Measurements from ENCODE around the gene TOB1. TPM values are rescaled to one million over a fixed set of nuclear protein-coding genes. Genes with fewer than 3 reads are reported as not detected.
"Not testable (repeated sequence)": the region's sequence is repeated elsewhere in the genome, so short reads cannot be mapped to it uniquely, and the experiment has no call there.

TOB1 gene
- total and polyA plus RNA-seq, 2 donors (not counting 1 experiment from before 2014, with no cell fraction given): 23.3 to 28.9 TPM

DNA sequence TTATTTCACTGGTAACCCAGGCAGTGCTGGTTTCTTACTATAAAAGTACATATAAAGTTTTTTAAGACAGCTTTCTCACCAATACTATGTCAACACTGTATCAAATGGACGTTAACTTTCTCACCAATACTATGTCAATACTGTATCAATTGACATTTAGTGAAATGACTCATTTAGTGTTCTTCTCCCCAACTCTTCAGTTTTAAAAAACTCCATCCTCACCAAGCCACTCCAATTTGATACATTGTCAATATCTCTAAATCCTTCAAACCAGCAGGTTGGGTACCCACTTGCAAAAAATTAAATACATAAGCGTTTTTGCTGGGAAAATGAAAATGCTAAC is 4.8 kb downstream of the TOB1 start:
- no peaks in the 10 kb centered on the region for H3K27me3 ChIP-seq (replicated peaks in 1 of 4; ENCODE audit: control extremely low read depth in 1 of 4, control insufficient read depth in 3 of 4, insufficient read depth in 4 of 4, low read length in 3 of 4)
- Mint-ChIP-seq H3K27me3 (no peaks in the 10 kb centered on the region), H3K4me1 (peaks cover 26% of the 10 kb centered on the region), H3K9me3 (ENCODE audit: insufficient read depth) (no peaks in the 10 kb centered on the region), H3K27ac (no peak overlapping the region), H3K4me3 (no peak overlapping the region)
- intact Hi-C loops (cut with micrococcal nuclease): no loop called here
- peaks cover 37% of the 10 kb centered on the region for H3K79me2 ChIP-seq (ENCODE audit: control insufficient read depth, insufficient read depth, low read length)
- H3K9ac ChIP-seq (ENCODE audit: low read length): no peak overlapping the region
- H3K27ac ChIP-seq (ENCODE audit: low read length in 2 of 2): no peak overlapping the region
- TF ChIP-seq EZH2 (IDR thresholded peaks at IDR 0.05; ENCODE audit: borderline replicate concordance, insufficient read depth, low read depth, low read length, poor library complexity, severe bottlenecking): no peak
- TF ChIP-seq, protein P1, sequence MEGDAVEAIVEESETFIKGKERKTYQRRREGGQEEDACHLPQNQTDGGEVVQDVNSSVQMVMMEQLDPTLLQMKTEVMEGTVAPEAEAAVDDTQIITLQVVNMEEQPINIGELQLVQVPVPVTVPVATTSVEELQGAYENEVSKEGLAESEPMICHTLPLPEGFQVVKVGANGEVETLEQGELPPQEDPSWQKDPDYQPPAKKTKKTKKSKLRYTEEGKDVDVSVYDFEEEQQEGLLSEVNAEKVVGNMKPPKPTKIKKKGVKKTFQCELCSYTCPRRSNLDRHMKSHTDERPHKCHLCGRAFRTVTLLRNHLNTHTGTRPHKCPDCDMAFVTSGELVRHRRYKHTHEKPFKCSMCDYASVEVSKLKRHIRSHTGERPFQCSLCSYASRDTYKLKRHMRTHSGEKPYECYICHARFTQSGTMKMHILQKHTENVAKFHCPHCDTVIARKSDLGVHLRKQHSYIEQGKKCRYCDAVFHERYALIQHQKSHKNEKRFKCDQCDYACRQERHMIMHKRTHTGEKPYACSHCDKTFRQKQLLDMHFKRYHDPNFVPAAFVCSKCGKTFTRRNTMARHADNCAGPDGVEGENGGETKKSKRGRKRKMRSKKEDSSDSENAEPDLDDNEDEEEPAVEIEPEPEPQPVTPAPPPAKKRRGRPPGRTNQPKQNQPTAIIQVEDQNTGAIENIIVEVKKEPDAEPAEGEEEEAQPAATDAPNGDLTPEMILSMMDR (IDR thresholded peaks at IDR 0.05): no peak
- H3K36me3 ChIP-seq (replicated peaks in 1 of 2; ENCODE audit: control extremely low read depth in 1 of 2, control insufficient read depth in 1 of 2, extremely low read depth in 1 of 2, insufficient read depth in 2 of 2, low read length in 1 of 2): peaks cover 5 to 12% of the 10 kb centered on the region in 2 experiments
- POLR2A ChIA-PET: no interaction called here
- peaks cover 6 to 9% of the 10 kb centered on the region in 2 donors for H3K4me1 ChIP-seq (ENCODE audit: control insufficient read depth in 2 of 2, insufficient read depth in 2 of 2, low read length in 2 of 2)
- no peak overlapping the region for H2AFZ ChIP-seq (ENCODE audit: insufficient read depth, low read depth, low read length, poor library complexity, severe bottlenecking)
- no peak for ATAC-seq (ENCODE audit: low read depth)
- CTCF ChIA-PET: interaction anchor here (0.6 to 9.4 kb wide), 4 partner anchors 10 to 1226 kb away, joined by 3 to 125 read pairs (median 4); no protein-coding TSS in a partner anchor
- no peak overlapping the region for H3K4me2 ChIP-seq (replicated peaks; ENCODE audit: low read depth, low read length, poor library complexity, severe bottlenecking)
- whole genome bisulfite sequencing (ENCODE audit: insufficient coverage): 100% methylated on average over 1 of the region's 2 CpGs
- no peaks in the 10 kb centered on the region for H4K20me1 ChIP-seq (ENCODE audit: control insufficient read depth, insufficient read depth, low read length, poor library complexity, severe bottlenecking)
- no peak for DNase-seq
- H3K4me3 ChIP-seq (ENCODE audit: control extremely low read depth in 1 of 5, extremely low read depth in 1 of 5, insufficient read depth in 1 of 5, low read depth in 2 of 5, low read length in 4 of 5): no peak overlapping the region
- no peaks in the 10 kb centered on the region for H3K9me3 ChIP-seq (ENCODE audit: control extremely low read depth in 1 of 3, control insufficient read depth in 2 of 3, insufficient read depth in 1 of 3, low read length in 2 of 3)

DNA sequence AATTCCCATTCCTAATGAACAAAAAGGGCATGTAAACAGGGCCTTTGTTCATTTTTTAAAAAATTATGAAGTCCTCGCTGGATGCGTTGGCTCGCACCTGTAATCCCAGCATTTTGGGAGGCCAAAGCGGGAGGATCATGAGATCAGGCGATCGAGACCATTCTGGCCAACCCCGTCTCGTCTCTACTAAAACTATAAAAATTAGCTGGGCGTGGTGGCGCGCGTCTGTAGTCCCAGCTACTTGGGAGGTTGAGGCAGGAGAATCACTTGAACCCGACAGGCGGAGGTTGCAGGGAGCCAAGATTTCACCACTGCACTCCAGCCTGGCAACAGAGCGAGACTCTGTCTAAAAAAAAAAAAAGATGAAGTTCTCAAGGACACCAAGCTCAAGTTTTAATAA is 6.4 kb downstream of the TOB1 start:
- H3K9me3 Mint-ChIP-seq (ENCODE audit: insufficient read depth); H3K4me3 ChIP-seq (ENCODE audit: control extremely low read depth in 1 of 5, extremely low read depth in 1 of 5, insufficient read depth in 1 of 5, low read depth in 2 of 5, low read length in 4 of 5); ATAC-seq (ENCODE audit: low read depth); H2AFZ ChIP-seq (ENCODE audit: insufficient read depth, low read depth, low read length, poor library complexity, severe bottlenecking); H3K27me3 ChIP-seq (replicated peaks in 1 of 4; ENCODE audit: control extremely low read depth in 1 of 4, control insufficient read depth in 3 of 4, insufficient read depth in 4 of 4, low read length in 3 of 4); H3K27ac ChIP-seq (ENCODE audit: low read length in 2 of 2); H3K4me2 ChIP-seq (replicated peaks; ENCODE audit: low read depth, low read length, poor library complexity, severe bottlenecking); H3K27me3 Mint-ChIP-seq; H3K4me3 Mint-ChIP-seq; H4K20me1 ChIP-seq (ENCODE audit: control insufficient read depth, insufficient read depth, low read length, poor library complexity, severe bottlenecking); H3K9me3 ChIP-seq (ENCODE audit: control extremely low read depth in 1 of 3, control insufficient read depth in 2 of 3, insufficient read depth in 1 of 3, low read length in 2 of 3); DNase-seq; H3K9ac ChIP-seq (ENCODE audit: low read length); H3K27ac Mint-ChIP-seq; intact Hi-C loops (cut with micrococcal nuclease); H3K4me1 ChIP-seq (ENCODE audit: control insufficient read depth in 2 of 2, insufficient read depth in 2 of 2, low read length in 2 of 2); POLR2A ChIA-PET: not testable (repeated sequence)
- Histone ChIP-seq H3K79me2 (ENCODE audit: control insufficient read depth, insufficient read depth, low read length) (peaks cover 31% of the 10 kb centered on the region), H3K36me3 (replicated peaks in 1 of 2; ENCODE audit: control extremely low read depth in 1 of 2, control insufficient read depth in 1 of 2, extremely low read depth in 1 of 2, insufficient read depth in 2 of 2, low read length in 1 of 2) (peaks cover 5 to 12% of the 10 kb centered on the region in 2 experiments)
- CTCF ChIA-PET: interaction anchor here (1.0 to 9.4 kb wide), 2 partner anchors 8 to 97 kb away, joined by 3 to 125 read pairs; no protein-coding TSS in a partner anchor
- H3K4me1 Mint-ChIP-seq: peaks cover 20% of the 10 kb centered on the region
- WGBS (ENCODE audit: insufficient coverage): 97% methylated on average over 14 of the region's 15 CpGs
